AG09319 (cell line): ENCODE results near the gene ARHGEF17.

Source experiments
- DNase-seq: peaks from one replicate; pipeline ENCODE4 v3.0.0-alpha.2; 2010; ENCODE audit warnings: low read depth; ENCODE audit errors: extremely low read depth
- CTCF ChIP-seq: IDR thresholded peaks from 2 replicates; pipeline ENCODE4 v1.5.1; 2011; ENCODE audit warnings: low read depth, mild to moderate bottlenecking, inconsistent platforms, low read length, moderate library complexity

ARHGEF17 gene

GRCh38 chr11:73343076-73343873, 35.2 kb downstream of the ARHGEF17 start:
- no peak for DNase-seq
- no peak for TF ChIP-seq CTCF

- no peak for TF ChIP-seq CTCF
- no peak for DNase-seq
Observed at GRCh38 chr11:73344191-73344607, 36.1 kb downstream of the ARHGEF17 start.

- no peak for TF ChIP-seq CTCF
- no peak for DNase-seq
Observed at GRCh38 chr11:73345481-73346160, 37.5 kb downstream of the ARHGEF17 start.

- no peak for DNase-seq
- no peak for TF ChIP-seq CTCF
Observed at GRCh38 chr11:73346186-73346935, 38.3 kb downstream of the ARHGEF17 start.

- TF ChIP-seq CTCF: no peak
- DNase-seq: no peak
Observed at GRCh38 chr11:73347067-73347466, 39.0 kb downstream of the ARHGEF17 start.

GRCh38 chr11:73348838-73349237, 40.8 kb downstream of the ARHGEF17 start:
- no peak for DNase-seq
- TF ChIP-seq CTCF: no peak

GRCh38 chr11:73349633-73350032, 41.6 kb downstream of the ARHGEF17 start:
- TF ChIP-seq CTCF: no peak
- DNase-seq: no peak
